Measurements from ENCODE around the gene ARL5C. TPM values are rescaled to one million over a fixed set of nuclear protein-coding genes. Genes with fewer than 3 reads are reported as not detected.

ARL5C gene
- polyA plus RNA-seq, 4 donors = 0.29 to 0.32 TPM; not detected in 2

DNA sequence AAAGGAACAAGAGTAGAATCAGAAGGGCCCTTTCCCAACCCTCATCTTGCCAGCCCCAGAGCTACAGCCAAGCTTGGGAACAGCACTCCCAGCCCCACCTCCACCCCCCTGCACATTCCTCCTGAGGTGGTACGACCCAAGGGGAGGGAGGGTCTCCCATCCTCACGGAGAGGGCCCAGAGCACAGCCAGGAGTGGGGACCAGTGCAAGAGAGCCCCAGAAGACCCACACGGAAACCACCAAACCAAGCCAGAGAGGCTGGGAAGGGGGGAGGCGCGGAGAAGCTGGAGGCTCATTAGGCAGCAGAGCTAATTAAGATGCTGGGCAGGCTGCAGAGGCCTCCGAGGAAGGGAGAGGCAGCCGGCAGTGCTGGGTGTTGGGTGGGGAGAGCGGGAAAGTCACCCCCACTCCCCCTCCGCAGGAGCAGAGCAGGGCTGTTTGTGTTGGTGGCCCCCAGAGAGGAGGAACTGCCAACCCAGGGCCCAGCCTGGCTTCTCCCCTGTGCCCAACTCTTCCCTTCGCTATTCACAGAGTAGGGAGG, 29.1 kb upstream of the ARL5C start:
- DNase-seq (ENCODE audit: low read depth in 4 of 4, low spot score in 3 of 4) = no peak

DNA sequence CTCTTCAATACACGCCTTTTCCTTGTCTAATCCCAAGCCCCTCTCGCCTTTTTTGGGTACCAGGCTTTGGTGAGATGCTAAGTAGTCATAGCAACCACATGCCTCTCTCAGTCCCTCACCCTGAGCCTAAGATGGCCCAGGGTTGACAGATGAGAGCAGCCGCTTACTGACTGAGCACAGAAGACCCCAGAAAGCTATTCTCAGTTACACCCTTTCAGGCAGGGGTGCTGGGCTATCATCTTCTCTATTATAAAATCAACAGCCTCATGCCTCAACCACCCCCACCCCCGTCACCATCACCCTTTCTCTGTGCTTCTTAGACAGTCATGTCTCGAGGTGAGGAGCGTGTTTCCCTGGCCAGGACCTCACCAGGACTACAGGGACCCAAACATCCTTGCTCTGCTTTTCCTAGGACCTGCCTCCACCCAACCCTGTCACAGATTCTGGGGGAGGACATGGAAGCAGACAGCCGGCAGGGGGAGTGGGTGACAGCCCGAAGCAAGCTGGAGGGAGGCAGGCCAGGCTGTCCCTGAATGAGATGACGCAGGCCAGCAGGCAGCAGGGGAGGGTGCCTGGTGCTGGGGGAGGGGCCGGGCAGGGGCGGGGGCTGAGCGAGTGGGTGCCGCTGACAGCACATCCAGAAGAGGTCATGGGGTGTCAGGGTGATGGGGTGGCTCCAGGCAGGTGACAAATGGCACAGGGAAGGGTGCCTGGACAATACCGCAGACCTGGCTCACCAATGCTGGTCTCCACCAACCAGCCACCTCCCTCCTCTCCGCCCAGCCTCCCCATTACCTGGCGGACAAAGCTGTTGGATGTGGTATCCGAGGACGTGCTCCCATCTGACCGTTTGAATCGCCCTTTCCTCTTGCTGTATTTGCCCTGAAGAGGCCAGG, 28.4 kb upstream of the ARL5C start:
- no peak for DNase-seq (ENCODE audit: low read depth in 4 of 4, low spot score in 3 of 4)

DNA sequence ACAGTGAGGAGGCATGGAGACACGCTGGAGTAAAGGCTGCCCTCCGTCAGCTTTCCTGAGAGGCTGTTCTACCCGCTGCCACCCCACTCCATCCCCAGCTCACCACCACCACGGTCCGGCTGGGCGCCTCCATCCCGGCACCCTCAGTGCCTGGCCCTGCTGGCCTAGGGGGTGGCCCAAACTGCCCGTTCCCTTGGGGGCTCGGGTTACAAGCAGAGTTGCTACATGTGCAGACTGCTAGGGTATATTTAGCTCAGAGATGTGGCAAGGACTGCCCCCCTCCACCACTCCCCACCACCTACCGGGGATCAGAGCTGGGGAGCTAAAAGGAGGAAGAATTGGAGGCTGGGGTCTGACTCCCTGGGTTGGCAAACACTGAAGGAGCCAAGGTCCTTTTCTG, 27.4 kb upstream of the ARL5C start:
- DNase-seq (ENCODE audit: low read depth in 4 of 4, low spot score in 3 of 4) = no peak

DNA sequence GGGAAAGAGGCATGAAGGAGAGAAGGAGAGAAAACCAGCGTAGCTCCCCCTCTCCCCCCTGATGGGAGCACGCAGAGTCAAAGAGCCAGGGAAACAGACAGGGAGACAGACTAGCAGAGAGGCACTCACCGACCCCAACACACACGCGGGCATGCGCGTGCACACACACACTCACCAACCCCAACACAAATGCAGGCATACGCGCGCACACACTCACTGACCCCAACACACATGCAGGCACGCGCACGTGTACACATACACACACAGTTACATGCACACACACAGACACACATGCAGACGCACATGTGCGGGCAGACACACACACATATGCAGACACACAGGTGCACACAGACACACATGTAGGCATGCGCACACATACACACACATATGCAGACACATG, 26.9 kb upstream of the ARL5C start:
- no peak for DNase-seq (ENCODE audit: low read depth in 4 of 4, low spot score in 3 of 4)

DNA sequence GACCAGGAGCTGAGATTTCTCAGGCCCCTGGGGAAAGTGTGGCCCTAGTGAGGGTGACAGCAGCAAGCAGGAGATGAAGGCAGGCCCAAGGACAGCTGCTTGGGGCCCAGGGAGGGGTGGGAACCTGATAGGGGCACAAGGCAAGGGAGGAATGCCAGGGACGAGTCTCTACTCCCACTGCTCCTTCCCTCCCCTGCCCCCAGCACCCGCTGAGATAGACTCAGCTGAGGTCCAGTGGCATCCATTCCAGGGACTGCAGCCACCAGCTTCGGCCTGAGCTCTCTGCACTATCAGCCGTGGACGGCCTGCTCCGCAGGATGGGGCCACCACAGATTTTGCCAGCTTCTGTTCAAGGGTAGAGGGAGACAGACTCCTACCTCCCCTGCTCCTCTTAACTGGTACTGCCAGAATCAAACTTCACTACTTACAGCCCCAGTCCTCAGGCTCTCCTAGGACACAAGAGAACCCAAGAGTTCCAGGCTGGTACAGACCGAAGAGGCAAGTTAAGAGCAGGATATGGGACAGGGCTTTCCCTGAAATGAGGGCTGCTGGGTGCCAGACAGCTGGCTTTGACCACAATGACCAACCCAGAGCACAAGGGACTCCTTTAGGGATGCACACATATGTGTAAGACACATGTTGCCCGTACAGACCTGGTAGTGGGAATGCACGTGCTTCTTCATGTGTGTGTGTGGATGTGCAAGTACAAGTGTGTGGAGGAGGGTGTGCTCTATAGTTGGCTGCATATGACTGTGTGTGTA, 26.0 kb upstream of the ARL5C start:
- no peak for DNase-seq (ENCODE audit: low read depth in 4 of 4, low spot score in 3 of 4)

DNA sequence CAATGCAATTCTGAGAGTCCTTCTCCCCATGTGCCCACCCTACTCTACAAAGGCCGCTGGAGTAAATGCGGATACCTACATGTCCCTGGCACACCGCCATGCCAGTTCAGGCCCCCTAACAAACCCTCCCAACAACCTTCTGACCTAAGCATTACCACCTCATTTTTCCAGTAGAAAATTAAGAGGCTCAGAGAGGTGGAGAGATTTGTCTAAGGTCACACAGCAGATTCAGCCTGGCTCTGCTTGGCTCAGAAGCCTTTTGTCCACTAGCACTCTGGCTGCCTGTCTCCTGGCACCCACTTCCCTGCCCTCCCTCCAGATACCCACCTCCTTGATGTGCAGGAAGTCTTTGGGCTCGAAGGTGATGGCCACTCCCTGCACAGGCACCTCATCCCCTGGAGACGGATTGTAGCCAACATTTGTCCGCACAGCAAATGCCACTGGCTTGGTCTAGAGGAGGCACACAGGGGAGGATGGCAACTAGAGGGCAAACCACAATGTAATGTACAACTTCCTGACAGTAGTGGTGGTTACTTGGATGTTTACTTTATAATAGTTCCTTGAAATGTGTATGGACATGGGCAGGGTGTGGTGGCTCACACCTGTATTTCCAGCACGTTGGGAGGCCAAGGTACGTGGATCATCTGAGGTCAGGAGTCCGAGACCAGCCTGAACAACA, 21.3 kb upstream of the ARL5C start:
- no peak for DNase-seq (ENCODE audit: low read depth in 4 of 4, low spot score in 3 of 4)

DNA sequence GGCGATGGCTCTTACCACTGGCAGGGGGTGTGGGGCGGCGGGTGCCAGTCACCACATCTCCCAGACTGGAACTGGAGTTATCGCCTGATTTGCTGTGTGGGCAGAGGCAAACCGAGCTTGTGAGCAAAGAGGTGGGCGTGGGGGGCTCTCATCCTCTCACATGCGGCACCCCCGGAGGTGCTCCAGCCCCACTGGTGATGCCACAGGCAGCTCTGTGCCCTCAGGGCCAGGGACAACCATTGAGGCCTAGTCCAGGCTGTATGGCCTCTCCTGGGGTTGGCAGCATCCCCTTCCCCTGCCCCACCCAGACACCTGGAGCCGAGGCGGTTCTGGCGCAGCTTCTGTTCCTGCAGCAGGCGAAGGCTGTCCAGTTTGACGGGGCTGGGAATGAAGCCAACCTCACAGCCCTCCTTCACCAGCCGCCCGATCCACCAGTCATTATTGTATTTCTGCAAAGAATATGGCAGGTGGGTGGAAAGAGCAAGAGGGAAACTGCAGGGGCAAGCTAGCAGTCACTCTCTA, 20.6 kb upstream of the ARL5C start:
- DNase-seq (ENCODE audit: low read depth in 4 of 4, low spot score in 3 of 4) = no peak

DNA sequence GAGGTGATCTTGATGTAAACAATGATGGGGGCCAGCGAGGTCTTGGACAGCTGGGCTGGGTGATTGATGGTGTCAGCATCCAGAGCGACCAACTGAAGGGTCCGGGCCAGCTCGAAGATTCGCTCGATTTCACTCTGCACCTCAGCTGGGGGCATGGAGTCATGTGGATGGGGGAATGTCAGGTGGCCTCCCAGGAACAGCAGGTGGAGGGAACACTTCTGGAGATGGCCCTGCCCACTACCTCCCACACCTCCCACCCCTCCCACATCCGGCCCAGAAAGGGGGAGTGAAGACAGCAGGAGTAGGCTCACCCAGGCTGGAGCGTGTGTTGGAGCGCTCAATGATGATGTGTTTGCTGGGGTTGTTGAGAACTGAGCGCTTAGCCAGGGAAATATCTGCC, 17.8 kb upstream of the ARL5C start:
- no peak for DNase-seq (ENCODE audit: low read depth in 4 of 4, low spot score in 3 of 4)

DNA sequence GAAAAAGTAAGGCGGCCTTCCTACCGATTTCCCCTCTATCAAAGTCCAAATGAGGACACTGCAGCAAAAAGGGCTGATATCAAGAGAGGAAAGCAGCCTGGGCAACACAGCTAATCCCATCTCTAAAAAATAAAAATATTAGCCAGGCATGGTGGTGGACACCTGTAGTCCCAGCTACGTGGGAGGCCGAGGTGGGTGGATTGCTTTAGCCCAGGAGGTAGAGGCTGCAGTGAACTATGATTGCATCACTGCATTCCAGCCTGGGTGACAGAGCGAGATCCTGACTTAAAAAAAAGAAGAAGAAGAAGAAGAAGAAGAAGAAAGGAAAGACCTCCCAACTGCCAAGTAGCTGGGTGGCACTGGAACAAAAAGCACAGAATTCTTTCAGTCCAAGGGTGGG, 17.1 kb upstream of the ARL5C start:
- no peak for DNase-seq (ENCODE audit: low read depth in 4 of 4, low spot score in 3 of 4)

DNA sequence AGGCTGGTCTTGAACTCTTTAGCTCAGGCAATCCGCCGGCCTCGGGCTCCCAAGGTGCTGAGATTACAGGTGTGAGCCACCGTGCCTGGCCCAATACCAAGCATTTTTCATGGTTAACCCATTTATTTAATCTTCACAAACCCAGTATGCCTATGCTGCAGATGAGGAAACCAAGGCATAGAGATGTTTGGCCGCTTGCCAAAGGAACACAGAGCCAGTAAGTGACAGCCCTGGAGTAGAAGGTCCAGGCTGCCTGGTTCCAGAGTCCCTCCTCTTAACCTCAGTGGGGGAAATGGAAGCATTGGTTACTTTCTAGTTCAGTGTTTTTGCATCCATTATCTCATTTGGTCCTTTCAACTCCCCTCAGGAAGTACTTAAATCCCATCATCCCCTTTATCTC, 15.3 kb upstream of the ARL5C start:
- no peak for DNase-seq (ENCODE audit: low read depth in 4 of 4, low spot score in 3 of 4)

DNA sequence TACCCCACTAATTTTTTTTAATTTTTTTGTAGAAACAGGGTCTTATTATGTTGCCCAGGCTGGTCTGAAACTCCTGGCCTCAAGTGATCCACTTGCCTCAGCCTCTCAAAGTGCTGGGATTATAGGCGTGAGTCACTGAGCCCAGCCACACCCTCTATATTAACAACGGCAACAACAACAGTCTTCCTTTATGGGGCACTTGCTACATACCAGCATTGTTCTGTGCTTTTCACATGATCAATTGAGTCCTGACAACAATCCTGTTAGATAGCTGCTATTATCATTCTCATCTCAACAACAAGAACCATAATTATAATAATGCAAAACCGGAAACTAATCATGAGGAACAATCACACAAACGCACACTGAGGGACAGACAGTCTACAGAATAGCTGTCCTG, 12.6 kb upstream of the ARL5C start:
- DNase-seq (ENCODE audit: low read depth in 4 of 4, low spot score in 3 of 4) = no peak

DNA sequence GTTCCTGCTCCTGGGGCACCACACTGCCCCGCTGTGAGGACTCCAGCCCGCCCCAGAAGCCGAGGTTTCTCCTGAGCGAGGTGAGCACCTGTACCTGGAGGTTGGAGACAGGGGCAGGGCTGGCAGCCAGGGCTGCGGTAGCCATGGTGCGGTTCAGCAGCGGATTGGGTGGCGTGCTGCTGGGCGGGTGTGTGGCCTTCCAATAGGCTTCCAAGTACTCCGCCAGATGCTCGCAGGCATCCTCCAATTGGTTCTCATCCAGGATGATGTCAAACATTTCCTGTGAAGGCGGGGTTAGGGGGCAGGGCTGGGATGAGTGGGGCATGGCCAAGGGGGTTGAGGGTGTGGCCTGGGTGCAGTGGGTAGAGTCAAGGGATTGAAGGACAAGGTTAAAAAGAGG, 11.3 kb upstream of the ARL5C start:
- DNase-seq (ENCODE audit: low read depth in 4 of 4, low spot score in 3 of 4) = no peak

DNA sequence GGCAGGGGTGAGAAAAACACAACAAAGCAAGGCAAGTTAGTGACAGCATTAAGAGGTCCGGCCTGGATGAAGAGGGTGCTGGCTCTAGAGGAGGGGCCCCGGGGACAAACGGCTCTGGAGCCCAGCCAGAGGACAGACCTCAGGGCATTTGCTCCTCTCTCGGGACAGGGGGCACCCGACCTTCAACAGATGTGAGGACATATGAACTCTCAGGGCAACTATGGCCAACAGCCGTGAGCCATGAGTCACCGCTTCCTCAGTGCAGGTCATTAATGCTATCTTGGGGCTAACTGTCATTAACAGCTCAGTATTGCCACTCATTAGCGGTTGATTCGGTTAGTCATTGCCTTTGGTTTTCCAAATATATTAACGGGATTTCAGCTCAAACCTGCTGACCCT, 9.7 kb upstream of the ARL5C start:
- DNase-seq (ENCODE audit: low read depth in 4 of 4, low spot score in 3 of 4) = no peak

DNA sequence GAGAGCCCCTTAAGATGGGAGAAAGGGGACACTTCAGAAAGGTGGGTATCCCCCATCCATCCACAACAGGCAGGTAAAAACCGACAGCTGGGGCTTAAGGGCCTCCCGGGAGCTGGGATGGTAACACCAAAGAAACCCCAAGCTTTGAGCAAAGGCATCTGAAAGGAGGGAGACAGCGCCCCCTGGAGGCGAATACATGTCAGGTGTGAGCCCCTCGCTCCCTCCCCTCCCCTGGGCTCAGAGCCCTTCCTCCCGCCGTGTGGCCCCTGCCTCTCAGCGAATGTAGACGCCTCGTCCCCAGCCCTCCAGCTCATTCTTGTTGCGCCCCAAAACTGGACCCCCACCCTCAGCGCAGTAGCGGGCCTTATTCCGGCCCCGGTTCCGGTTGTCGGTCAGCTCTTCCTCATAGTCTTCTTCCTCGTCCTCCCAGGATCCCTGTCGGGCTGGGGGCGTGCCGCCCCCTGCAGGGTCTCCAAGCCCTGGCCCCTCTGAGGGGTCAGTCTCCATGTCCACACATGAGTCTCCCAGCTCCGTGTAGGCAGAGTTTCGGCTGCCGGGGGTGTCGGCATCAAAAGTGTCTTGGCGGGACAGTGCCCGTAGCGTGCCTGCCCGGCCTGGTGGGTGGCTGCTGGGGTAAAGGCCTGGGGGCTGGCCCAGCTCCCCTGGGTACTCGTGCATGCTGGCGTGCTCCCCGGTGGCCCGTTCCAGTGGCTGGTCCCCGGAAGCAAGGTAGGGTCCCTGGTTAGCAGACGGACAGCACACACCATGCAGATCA, 9.1 kb upstream of the ARL5C start:
- DNase-seq (ENCODE audit: low read depth in 4 of 4, low spot score in 3 of 4) = no peak

DNA sequence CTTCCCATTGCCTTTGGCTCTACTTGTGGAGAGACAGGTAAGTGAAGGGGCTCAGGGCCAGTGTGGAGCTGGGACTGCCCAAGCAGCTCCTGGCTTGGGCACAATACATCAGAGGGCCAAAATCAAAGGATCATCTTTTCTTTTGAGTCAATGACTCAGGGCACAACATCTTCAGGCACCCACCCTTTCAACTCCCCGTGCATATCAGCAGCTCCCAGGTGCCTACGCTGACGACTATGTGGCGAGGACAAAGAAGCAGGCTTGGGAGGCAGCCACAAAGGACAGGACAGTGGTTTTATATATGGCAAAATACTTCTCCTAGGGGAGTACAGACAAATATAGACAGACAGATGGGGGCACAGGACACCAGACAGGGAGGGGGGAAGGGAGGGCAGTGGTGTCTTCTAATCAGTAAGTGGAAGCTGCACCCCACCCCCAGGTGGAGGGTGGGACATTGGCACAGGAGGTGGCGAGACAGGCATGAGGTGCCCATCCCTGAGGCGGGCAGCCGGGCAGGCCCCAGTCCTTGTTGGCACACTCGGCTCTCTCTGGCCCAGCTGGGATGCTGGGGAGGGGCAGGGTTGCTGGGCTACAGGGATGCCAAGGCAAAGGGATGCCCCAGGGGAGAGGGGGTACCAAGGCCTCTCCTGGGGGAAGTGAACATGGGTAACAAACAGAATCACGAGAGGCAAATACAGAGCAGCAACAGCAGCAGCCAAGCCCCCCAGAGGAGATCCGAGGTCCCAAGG, 7.7 kb upstream of the ARL5C start:
- DNase-seq (ENCODE audit: low read depth in 4 of 4, low spot score in 3 of 4) = no peak

DNA sequence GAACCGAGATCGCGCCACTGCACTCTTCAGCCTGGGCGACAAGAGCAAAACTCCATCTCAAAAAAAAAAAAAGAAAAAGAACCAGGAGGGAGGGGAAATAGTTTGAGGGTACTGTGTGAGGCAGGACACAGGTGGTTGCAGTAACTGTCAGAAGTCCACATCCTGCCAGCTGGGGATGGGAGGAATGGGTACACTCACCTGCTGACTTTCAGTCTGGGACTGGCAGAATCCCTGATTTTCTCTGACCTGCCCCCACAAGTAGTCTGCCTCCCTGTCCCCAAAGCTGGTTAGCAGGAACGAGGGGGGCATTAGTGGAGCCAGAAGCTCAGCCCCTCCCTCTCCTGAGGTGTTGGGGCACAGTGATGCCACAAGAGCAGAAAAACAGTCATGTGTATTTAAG, 7.1 kb upstream of the ARL5C start:
- DNase-seq (ENCODE audit: low read depth in 4 of 4, low spot score in 3 of 4) = no peak

DNA sequence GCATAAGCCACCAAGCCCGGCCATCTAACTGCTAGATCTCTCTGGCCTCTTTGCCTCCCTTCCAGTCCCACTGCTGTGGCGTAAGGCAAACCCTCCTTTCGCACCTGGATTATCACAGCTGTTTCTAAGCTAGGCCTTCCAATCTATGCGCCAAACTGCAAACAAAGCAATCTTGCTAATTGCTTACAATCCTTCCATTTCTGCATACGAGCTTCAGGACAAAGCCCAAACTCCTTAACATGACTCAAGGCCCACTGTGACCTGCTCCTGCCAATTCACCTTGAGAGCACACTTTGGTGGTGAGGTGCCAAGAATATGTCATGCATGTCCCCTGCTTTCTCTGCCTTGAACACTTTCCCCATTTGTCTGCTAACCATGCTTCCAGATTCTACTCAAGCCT, 6.0 kb upstream of the ARL5C start:
- no peak for DNase-seq (ENCODE audit: low read depth in 4 of 4, low spot score in 3 of 4)

DNA sequence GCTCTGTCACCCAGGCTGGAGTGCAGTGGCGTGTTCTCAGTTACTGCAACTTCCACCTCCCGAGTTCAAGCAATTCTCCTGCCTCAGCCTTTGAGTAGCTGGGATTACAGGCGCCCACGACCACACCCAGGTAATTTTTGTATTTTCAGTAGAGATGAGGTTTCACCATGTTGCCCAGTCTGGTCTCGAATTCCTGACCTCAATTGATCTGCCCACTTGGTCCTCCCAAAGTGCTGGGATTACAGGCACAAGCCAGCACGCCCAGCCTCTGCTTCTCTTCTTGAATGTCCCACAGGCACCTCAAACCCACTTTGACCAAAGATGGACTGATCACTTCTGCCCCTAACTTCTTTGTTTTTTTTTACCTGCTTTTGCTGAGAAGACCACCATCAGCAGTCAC, 4.6 kb upstream of the ARL5C start:
- no peak for DNase-seq (ENCODE audit: low read depth in 4 of 4, low spot score in 3 of 4)

DNA sequence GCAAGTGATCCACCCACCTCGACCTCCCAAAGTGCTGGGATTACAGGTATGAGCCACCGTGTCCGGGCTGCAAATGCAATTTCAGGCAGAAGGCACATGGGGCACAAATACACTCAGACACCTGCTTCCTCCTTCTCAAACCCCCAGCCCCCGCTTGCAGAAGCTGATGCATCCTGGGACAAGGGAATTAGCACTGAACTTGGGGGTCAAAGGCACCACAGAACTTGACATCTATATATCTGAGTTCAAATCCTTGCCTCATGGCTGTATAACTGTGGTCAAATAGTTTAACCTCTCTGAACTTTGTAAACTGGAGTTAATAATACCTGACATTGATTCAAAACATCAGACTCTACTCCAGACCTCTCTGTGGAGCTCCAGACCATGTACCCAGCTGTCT, 4.1 kb upstream of the ARL5C start:
- no peak for DNase-seq (ENCODE audit: low read depth in 4 of 4, low spot score in 3 of 4)

DNA sequence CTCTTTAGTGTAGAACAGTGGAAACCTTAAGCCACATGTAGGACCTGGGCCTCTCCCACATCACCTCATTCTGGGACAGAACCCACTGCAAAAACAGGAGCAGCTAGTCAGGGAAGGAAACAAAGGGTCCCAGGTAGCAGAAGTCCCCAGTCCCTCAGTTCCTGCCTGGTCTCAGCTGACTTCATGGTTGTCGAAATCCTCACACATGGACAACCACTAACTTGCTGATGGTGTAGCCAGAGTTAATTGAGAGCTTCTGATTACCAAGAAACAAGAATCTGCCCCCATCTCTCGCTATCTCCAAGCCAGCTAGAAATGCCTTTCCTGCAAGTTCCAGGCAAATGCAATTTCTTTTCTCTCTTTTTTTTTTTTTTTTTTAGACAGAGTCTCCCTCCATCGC, 3.6 kb upstream of the ARL5C start:
- no peak for DNase-seq (ENCODE audit: low read depth in 4 of 4, low spot score in 3 of 4)

All from right renal pelvis (tissue), 4 donors.